HG03103 (cell line): ENCODE results near the gene C13orf46.

Source experiments
- ATAC-seq: cut with Tn5 transposase; IDR thresholded peaks from one replicate; pipeline ENCODE4 v1.9.1; 2021; ENCODE audit warnings: low read depth; ENCODE audit not compliant: unreplicated experiment

Gene C13orf46

GRCh38 chr13:113941571-113942191, 32.2 kb downstream of the C13orf46 start:
- no peak for ATAC-seq

GRCh38 chr13:113939944-113940297, 34.0 kb downstream of the C13orf46 start:
- ATAC-seq, result no peak

GRCh38 chr13:113939129-113939943, 34.5 kb downstream of the C13orf46 start:
- ATAC-seq, result no peak

GRCh38 chr13:113938716-113939115, 35.2 kb downstream of the C13orf46 start:
- ATAC-seq, result no peak

GRCh38 chr13:113938246-113938645, 35.6 kb downstream of the C13orf46 start:
- no peak for ATAC-seq

GRCh38 chr13:113937527-113938180, 36.2 kb downstream of the C13orf46 start:
- ATAC-seq, result no peak

GRCh38 chr13:113937073-113937472, 36.8 kb downstream of the C13orf46 start:
- no peak for ATAC-seq

- no peak for ATAC-seq
Observed at GRCh38 chr13:113936166-113936965, 37.5 kb downstream of the C13orf46 start.

- ATAC-seq, result no peak
Observed at GRCh38 chr13:113935001-113935844, 38.7 kb downstream of the C13orf46 start.

GRCh38 chr13:113934576-113934975, 39.3 kb downstream of the C13orf46 start:
- no peak for ATAC-seq

- ATAC-seq, result no peak
Observed at GRCh38 chr13:113933901-113934300, 40.0 kb downstream of the C13orf46 start.

- ATAC-seq, result no peak
Observed at GRCh38 chr13:113931841-113932459, 41.9 kb downstream of the C13orf46 start.

- ATAC-seq, result no peak
Observed at GRCh38 chr13:113930671-113931637, 42.9 kb downstream of the C13orf46 start.

- no peak for ATAC-seq
Observed at GRCh38 chr13:113929628-113930615, 44.0 kb downstream of the C13orf46 start.

- ATAC-seq, result no peak
Observed at GRCh38 chr13:113928685-113929627, 44.9 kb downstream of the C13orf46 start.
